GM21515 (cell line): ENCODE data around the gene DCAF6.
"Not testable (repeated sequence)": the region's sequence is repeated elsewhere in the genome, so short reads cannot be mapped to it uniquely, and the experiment has no call there.

ENCODE experiments used
- ATAC-seq: cut with Tn5 transposase; IDR thresholded peaks from one replicate; pipeline ENCODE4 v1.9.1; 2021; ENCODE audit not compliant: unreplicated experiment

Gene DCAF6

GRCh38 chr1:168009322-168009721 lies 72.8 kb downstream of the DCAF6 start:
- no peak for ATAC-seq

DNA sequence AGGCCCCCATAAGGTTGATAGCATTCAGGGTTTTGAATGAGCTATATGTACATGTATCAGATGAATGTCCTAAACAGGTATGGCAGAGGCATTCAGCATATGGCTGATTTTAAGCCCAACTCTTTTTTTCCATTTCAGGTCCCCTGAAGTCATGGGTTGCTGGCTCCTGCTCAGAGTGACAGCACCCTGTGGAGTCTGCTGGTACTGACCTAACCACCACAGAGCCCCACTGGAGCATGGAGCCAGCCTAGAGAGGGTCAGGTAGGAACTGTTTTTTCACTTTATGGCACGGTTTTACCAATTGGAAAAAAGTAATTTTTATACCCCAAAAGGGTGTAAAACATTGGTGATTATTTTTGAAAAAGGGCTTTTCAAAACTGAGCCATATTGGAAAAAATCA lies 82.9 kb downstream of the DCAF6 start:
- ATAC-seq = no peak

GRCh38 chr1:168031198-168031597 lies 94.7 kb downstream of the DCAF6 start:
- ATAC-seq = no peak

- peak; percentile 16 for ATAC-seq
Measured at GRCh38 chr1:168031627-168032026, 95.1 kb downstream of the DCAF6 start.

DNA sequence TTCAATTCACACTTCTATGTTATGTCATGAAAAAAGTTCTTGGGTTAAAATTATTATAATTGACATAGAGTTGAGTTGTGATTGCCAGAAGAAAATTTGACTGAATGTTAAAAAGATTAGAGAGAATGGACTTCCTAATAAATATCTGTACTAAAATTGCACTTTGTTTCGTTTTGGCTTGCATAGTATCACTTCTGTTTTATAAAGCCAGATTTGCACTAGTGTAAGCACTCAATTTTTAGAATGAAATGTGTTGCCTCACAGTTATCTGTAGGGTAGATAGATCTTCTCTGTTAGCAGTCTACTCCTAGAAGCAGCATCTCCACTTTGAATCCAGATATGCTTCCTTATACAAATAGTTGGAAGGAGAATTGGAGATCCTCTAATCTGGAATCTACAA lies 95.5 kb downstream of the DCAF6 start:
- ATAC-seq = peak; percentile 66

DNA sequence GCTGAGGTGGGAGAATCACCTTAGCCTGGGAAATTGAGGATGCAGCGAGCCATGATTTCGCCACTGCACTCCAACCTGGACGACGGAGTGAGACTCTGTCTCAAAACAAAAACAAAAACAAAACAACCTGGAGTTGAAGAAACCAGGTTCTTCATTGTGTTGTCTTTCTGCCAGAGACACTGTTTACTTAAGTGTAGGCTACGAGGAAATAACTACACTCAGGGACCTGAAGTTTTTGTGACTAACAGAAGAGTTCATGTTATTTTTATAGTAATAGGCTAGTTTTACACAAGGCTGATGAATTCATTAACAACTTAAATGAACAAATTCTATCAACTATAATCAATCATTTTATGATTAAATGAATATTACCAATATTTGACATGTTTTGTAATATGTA lies 98.9 kb downstream of the DCAF6 start:
- no peak for ATAC-seq

DNA sequence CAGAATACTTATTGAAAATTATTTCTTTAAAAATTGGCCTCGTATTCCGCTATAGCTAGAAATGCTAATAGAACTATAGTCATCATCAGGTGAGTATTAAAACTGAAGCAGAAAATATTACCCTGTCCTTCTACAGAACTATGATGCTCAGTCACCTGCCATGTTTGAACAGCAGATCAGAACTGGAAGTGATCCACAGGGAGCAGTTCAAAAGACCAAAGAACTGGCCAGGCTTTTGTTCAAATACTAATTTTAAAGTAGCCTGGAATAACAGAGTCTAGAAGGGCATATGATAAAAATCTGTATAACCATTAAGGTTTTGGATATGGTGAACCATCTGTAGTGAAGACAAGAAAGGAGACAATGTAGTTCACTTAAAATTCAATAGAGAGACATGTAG lies 105.9 kb downstream of the DCAF6 start:
- ATAC-seq = no peak

DNA sequence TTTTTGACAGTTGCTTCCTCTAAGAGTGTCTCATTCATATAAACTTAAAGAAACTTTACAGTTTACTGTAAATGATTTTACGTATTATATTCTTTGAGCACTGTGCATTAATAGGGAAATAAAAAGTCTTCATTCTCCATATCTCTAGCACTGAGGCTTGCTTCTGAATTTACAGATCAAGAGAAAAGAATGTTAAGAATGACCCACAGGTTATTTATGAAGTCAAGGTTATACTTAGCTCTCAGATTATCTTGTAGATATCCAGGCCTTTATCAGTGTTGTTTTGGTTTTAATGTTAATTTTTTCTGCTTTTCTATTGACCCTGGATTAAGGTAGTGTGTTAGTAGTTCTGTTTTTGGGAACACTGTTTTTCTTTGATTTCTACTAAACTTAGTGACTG lies 108.8 kb downstream of the DCAF6 start:
- ATAC-seq = no peak

DNA sequence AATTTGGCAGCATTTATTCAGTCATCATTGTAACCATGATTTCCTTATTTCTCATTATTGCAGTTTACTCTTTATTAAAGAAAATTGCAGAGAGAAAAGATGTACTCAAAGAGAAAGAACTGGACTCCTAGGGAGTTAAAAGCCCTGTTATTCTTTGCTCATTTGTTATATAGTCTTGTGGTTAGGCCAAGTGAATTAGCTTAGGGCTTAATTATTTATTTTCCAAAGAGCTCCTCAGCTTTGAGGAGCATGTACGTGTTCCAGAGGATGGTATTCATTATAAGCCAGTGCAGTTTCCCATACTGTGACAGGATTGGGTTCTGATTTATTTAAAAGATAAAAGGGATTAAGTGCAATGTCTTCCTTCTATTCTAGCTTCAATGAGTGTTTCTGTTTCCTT lies 113.8 kb downstream of the DCAF6 start:
- no peak for ATAC-seq

- no peak for ATAC-seq
Measured at GRCh38 chr1:168050880-168051279, 114.4 kb downstream of the DCAF6 start.

- no peak for ATAC-seq
Measured at GRCh38 chr1:168053681-168054080, 117.2 kb downstream of the DCAF6 start.

DNA sequence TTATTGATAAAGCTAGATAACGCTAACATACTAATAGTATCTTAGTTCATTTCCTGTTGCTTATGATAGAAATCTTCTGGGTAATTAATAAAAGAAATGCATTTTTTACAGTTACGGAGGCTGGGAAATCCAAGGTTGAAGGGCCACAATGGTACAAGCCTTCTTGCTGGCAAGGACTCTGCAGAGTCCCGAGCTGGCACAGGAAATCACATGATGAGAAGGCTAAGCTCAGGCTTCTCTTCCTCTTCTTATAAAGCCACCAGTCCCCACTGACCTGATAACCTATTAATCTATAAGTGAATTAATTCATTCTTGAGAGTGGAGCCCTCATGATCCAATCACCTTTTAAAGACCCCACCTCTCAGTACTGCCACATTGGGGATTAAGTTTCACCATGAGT lies 117.6 kb downstream of the DCAF6 start:
- ATAC-seq = no peak

DNA sequence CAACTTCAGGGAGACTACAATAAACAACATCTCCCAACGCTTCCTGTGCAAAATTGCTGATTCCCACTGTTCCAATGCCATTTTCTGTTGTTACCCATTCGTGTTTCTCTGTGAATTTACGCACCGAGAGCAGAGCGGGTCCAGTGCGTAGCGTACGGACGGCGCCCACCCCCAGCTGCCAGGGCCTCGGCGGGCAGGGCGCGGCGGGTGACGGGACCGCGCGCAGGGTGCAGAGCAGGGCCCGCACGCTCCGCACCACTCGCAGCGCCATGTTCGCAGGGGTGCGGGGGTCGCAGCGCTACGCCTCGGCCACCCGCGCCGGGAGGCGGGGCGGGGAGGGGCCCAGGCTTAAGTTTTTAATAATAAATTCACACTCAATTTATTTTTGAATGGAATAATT lies 119.7 kb downstream of the DCAF6 start:
- not testable (repeated sequence) for ATAC-seq

- no peak for ATAC-seq
Measured at GRCh38 chr1:168057355-168057754, 120.9 kb downstream of the DCAF6 start.

DNA sequence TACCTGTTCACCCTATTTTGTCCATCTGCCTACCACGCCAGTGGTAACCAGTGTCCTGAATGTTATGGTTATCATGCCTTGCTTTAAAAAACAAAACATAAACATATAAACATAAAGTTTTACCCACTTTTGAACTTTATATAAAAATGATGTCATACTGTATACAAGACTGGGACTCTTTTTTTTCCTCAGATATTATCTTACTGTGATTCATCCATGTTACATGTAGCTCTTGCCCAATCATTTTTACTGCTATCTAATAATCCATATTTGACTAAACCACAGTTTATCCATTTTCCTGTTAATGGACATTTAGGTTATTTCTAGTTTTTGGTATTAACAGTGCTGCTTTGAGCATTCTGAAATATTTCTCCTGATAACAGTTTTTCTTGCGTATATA lies 121.4 kb downstream of the DCAF6 start:
- ATAC-seq = no peak

DNA sequence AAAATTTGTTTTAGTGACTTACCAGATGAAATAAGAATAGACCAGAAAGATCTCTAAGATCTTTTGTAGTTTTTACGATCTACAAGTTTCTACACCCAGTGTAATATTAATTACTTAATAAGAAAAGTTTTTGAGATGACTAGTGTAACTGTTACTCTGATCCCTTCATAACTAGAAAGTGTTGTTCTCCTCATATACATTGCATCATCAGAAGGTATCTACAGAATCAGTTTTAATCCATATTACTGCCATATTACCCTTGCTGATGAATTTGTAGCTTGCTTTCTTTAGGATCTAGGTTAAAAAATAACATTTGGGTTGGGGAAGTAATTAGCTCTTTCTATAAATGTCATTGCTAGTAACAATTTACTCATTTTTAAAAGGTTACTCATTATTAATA lies 127.7 kb downstream of the DCAF6 start:
- no peak for ATAC-seq

GRCh38 chr1:168065506-168065905 lies 129.0 kb downstream of the DCAF6 start:
- ATAC-seq = no peak

GRCh38 chr1:168069384-168069783 lies 132.9 kb downstream of the DCAF6 start:
- no peak for ATAC-seq

- ATAC-seq = no peak
Measured at GRCh38 chr1:168079761-168080160, 143.3 kb downstream of the DCAF6 start.

DNA sequence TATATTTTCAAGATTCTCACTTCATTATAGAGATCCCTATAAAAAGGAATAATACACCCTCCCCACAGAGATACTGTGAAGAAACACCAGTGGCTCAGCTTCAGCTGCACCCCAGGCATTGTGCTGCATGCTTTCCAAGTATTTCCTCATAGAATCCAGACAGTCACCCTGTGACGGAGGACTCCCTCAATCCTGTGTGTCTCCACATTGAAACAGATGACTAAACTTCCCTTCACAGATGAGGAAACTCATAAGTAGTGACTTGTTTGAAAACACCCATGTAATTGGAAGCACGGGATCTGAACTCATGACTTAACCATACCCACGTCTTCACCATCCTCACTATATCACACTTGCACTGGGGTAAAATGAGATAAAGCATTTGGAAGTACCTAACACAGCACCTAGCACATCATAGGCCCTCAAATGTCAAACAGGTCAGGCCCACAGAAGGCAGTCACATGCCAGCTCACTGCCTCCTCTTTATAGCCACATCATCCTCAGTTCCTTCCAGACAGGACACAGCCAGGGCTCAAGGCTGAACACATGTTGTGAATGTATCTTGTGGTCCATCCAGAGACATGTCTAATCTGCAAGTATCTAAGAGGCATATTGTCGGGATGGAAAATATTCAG lies 145.0 kb downstream of the DCAF6 start:
- no peak for ATAC-seq

DNA sequence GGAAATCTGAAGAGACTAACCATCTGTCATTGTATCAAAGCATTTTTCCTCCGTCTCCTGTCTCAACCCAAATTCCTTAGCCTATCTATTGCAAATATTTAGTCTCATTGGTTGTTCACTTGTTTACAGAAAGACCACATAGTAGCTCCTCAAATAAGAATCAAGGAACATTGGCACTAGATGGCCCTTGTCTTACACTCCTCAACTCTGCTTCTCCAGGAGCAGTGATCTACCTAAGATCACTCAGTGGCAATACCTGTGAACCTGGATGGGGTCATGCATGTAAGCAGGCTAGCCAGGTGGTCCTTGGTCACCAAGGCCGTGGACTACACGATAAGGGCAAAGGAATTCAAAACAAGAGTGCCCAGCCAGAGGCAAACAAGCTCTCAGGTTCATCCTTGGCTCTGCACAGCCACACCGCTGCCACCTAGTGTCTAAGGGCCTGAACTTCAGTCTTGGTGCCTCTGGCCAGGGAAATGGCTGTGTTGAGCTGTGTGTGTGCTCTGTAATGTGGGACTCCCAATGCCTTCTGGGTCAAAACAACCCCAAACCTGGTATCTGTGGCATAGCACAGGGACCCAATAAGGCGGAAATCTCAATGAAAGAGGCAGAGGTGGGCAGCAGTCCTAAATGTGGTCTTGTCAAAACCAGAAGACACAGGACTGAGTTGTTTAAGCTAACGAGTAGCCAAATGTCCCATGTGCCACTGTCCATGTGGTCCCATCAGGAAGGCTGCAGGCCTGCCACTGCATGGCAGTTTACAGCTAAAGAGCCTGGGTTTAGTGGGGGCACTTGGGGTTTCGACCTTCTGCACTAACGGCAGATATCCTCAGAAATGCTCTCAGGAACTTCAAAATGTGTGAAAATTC lies 145.8 kb downstream of the DCAF6 start:
- peak; percentile 86 for ATAC-seq

GRCh38 chr1:168083456-168084325 lies 147.2 kb downstream of the DCAF6 start:
- no peak for ATAC-seq
